Upper lobe of left lung (tissue), 6 donors: Measurements from ENCODE around the gene FGF1. TPM values are rescaled to one million over a fixed set of nuclear protein-coding genes. Genes with fewer than 3 reads are reported as not detected.

Source experiments
- ATAC-seq, 2 donors: fragments of 200-7000 bp; cut with Tn5 transposase; one replicate each; pipeline ENCODE4 v1.9.1; 2022; ENCODE audit warnings: mild to moderate bottlenecking in 2 of 2, moderate library complexity in 2 of 2; ENCODE audit not compliant: low FRiP score in 2 of 2
- DNase-seq, 2 donors: peaks; one replicate each; pipeline ENCODE4 v3.0.0-alpha.2; 2019 to 2020
- H3K27ac ChIP-seq, 4 donors: fragments of 200-600 bp; sonication (generic); one replicate each; pipeline ENCODE4 v1.5.1; 2016 to 2019
- H3K27me3 ChIP-seq, 4 donors: fragments of 200-600 bp; sonication (generic); one replicate each; pipeline ENCODE4 v1.5.1; 2017 to 2019
- H3K36me3 ChIP-seq, 4 donors: fragments of 200-600 bp; sonication (generic); one replicate each; pipeline ENCODE4 v1.5.1; 2016 to 2019
- H3K4me1 ChIP-seq, 4 donors: fragments of 200-600 bp; sonication (generic); one replicate each; pipeline ENCODE4 v1.5.1; 2018 to 2019
- H3K4me3 ChIP-seq, 4 donors: fragments of 200-600 bp; sonication (generic); one replicate each; pipeline ENCODE4 v1.5.1; 2017 to 2019; ENCODE audit warnings: mild to moderate bottlenecking in 2 of 4, moderate library complexity in 1 of 4
- H3K9me3 ChIP-seq, 4 donors: fragments of 200-600 bp; sonication (generic); one replicate each; pipeline ENCODE4 v1.5.1; 2018 to 2019
- EP300 ChIP-seq, 4 donors: sonication (generic); formaldehyde crosslinking; IDR thresholded peaks; one replicate each; pipeline ENCODE4 v1.5.1; 2017; ENCODE audit warnings: antibody characterized with exemption in 4 of 4, control low read depth in 2 of 4
- POLR2A ChIP-seq, 4 donors: fragments of 450-650 bp; IDR thresholded peaks; one replicate each; pipeline ENCODE4 v1.5.1; 2016 to 2017; ENCODE audit warnings: antibody characterized with exemption in 4 of 4, mild to moderate bottlenecking in 2 of 4
- POLR2AphosphoS5 ChIP-seq, 2 donors: sonication (generic); formaldehyde crosslinking; IDR thresholded peaks; one replicate each; pipeline ENCODE4 v1.5.1; 2017; ENCODE audit warnings: antibody characterized with exemption in 2 of 2
- WGBS, 2 donors: methylation state at CpG; one replicate each; pipeline ENCODE4 v1.1.5; 2017 to 2018; 5-methylcytosine and 5-hydroxymethylcytosine counted together
- total RNA-seq, 6 donors: library from RNA; depleted of rRNA in 4 of 6; stranded (reverse); fragments of >200 nt in 4 of 6; gene quantifications; one replicate each; pipeline versions ENCODE4 v1.1.0 to v1.2.1, GENCODE V29; 2016 to 2021
- TF ChIP-seq, protein P1 (sequence below), 6 experiments: fragments of 450-650 bp in 4 of 6; fragments of 200-600 bp in 2 of 6; sonication (generic) in 2 of 6; IDR thresholded peaks; one replicate each; pipeline ENCODE4 v1.5.1; 2016 to 2019; ENCODE audit warnings: antibody characterized with exemption in 6 of 6
- donor health status: DM: no; HTN: no; CAD: no; lungs with moderate emphysema.
- donor health status: DM: no; HTN: yes; CAD: no; lungs with severe emphysema.

FGF1 gene
- total RNA-seq, 6 donors from 2014 or later: 0.63 to 1.3 (median 0.77) TPM; not detected in 2

- TF ChIP-seq EP300 (IDR thresholded peaks at IDR 0.05): no peak
- TF ChIP-seq POLR2A (IDR thresholded peaks at IDR 0.05): no peak
- no peak for TF ChIP-seq POLR2AphosphoS5 (IDR thresholded peaks at IDR 0.05)
- TF ChIP-seq, protein P1, sequence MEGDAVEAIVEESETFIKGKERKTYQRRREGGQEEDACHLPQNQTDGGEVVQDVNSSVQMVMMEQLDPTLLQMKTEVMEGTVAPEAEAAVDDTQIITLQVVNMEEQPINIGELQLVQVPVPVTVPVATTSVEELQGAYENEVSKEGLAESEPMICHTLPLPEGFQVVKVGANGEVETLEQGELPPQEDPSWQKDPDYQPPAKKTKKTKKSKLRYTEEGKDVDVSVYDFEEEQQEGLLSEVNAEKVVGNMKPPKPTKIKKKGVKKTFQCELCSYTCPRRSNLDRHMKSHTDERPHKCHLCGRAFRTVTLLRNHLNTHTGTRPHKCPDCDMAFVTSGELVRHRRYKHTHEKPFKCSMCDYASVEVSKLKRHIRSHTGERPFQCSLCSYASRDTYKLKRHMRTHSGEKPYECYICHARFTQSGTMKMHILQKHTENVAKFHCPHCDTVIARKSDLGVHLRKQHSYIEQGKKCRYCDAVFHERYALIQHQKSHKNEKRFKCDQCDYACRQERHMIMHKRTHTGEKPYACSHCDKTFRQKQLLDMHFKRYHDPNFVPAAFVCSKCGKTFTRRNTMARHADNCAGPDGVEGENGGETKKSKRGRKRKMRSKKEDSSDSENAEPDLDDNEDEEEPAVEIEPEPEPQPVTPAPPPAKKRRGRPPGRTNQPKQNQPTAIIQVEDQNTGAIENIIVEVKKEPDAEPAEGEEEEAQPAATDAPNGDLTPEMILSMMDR (IDR thresholded peaks at IDR 0.05): no peak
- ATAC-seq: no peak
- no peaks in the 10 kb centered on the region for H3K36me3 ChIP-seq
These were observed 72.6 kb downstream of the FGF1 start for GRCh38 chr5:142613271-142613671.

DNA sequence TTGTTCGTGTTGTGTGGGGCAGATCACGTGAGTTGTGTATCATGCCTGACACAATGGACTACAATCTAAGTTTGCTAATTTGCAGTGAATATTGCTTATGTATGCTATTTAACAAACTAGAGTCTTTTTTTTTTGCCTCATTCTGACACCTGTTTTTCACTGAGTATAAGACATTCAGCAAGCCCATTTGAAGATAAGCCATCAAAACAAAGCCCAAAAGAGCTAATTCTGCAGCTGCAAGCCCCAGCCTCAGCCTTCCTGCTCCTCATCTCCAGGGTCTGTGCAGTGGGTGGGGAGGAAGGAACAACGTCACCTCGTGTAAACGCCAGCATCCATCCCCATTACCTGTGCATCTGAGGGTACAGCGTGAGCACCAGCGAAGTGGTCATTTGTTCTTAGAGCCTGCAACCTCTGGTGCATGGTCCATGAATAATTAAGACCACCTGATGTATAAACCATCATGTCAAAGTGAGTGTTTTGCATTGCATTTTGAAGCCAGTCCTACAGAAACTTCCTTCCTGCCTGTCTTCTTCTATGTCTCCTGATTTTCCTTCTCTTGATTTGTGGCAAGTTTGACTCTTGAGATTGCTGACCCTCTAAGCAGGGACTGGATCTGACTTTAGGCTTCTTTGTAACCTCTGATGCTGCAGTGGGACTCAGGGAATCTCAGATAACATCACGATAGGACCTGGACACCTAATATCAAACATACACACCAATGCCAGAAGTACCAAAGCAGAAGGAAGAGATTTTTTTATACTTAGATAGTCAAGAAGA, 73.2 kb downstream of the FGF1 start:
- no peak overlapping the region for H3K27ac ChIP-seq
- no peak for DNase-seq
- ATAC-seq: no peak
- no peak overlapping the region for H3K4me3 ChIP-seq
- H3K9me3 ChIP-seq: no peaks in the 10 kb centered on the region
- peaks cover 0 to 14% (median 4%) of the 10 kb centered on the region in 4 donors for H3K4me1 ChIP-seq
- WGBS, 2 donors: 73 to 75% methylated on average over 8 of the region's 8 CpGs
- TF ChIP-seq POLR2AphosphoS5 (IDR thresholded peaks at IDR 0.05): no peak
- TF ChIP-seq EP300 (IDR thresholded peaks at IDR 0.05): no peak
- TF ChIP-seq, protein P1 (IDR thresholded peaks at IDR 0.05): no peak
- TF ChIP-seq POLR2A (IDR thresholded peaks at IDR 0.05): no peak
- no peaks in the 10 kb centered on the region for H3K36me3 ChIP-seq
- H3K27me3 ChIP-seq: no peaks in the 10 kb centered on the region

More at GRCh38 chr5:142613271-142613671, 72.6 kb downstream of the FGF1 start:
- H3K27ac ChIP-seq: no peak overlapping the region
- H3K27me3 ChIP-seq: no peaks in the 10 kb centered on the region
- H3K9me3 ChIP-seq: no peaks in the 10 kb centered on the region
- no peak overlapping the region for H3K4me3 ChIP-seq
- H3K4me1 ChIP-seq: peaks cover 0 to 9% (median 4%) of the 10 kb centered on the region in 4 donors
- DNase-seq: no peak
- WGBS, 2 donors: 69 to 80% methylated on average over 9 of the region's 9 CpGs

- peak; percentile 76 to 84 for ATAC-seq
- WGBS, 2 donors: 35 to 46% methylated on average over 6 to 8 of the region's 8 CpGs
- peaks cover 0 to 20% (median 4%) of the 10 kb centered on the region in 4 donors for H3K4me1 ChIP-seq
- no peak overlapping the region for H3K27ac ChIP-seq
- H3K9me3 ChIP-seq: no peaks in the 10 kb centered on the region
- TF ChIP-seq, protein P1 (IDR thresholded peaks at IDR 0.05): peak; percentile 79 to 87 (median 82)
- no peak for TF ChIP-seq EP300 (IDR thresholded peaks at IDR 0.05)
- peak in 1 of 2 donors; percentile 73 for DNase-seq
- no peaks in the 10 kb centered on the region for H3K36me3 ChIP-seq
- H3K27me3 ChIP-seq: no peaks in the 10 kb centered on the region
- no peak overlapping the region for H3K4me3 ChIP-seq
These were observed 74.7 kb downstream of the FGF1 start for GRCh38 chr5:142611154-142611553.

DNA sequence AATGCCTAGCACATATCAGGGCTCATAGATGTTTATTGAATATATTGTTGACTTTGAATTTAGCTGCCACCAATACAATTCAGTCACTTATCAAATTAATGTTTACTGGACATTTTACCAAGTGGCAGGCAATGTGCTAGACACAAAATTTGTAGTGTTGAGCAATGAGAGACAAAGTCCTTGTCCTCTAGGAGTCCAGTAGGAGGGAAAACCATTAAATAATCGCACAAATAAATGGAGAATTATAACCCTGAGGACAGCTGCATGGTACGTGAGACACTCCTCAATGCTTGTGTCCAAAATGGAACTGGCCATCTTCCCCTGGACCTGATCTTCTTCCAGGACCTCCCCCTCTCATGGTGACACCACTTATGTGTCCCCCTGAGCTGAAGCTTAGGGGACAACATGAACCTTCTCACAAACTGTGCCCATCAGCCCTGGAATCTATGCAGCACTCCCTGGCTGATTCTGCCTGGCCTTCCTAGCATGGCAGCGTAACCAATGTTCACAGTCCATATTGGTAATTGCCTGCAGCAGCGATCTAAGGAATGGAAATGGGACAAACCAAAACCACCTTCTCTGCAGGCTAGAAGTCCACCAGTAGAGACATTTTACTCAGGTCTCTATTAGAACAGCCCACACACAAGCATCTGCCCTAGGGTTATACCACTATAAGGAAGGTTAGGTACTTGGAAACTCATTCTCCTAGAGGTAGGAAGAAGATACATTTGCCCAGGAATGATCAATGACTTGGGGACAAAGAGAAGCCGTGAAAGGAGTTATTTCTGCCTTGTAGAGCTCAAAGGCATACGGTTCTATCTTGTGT, 75.5 kb downstream of the FGF1 start:
- H3K27ac ChIP-seq: no peak overlapping the region
- ATAC-seq (no peak), DNase-seq (no peak)
- H3K27me3 ChIP-seq: no peaks in the 10 kb centered on the region
- H3K36me3 ChIP-seq: no peaks in the 10 kb centered on the region
- WGBS, 2 donors: 78 to 80% methylated on average over 6 of the region's 6 CpGs
- no peaks in the 10 kb centered on the region for H3K9me3 ChIP-seq
- peaks cover 0 to 20% (median 6%) of the 10 kb centered on the region in 4 donors for H3K4me1 ChIP-seq
- TF ChIP-seq EP300 (IDR thresholded peaks at IDR 0.05): no peak
- no peak for TF ChIP-seq POLR2A (IDR thresholded peaks at IDR 0.05)
- TF ChIP-seq POLR2AphosphoS5 (IDR thresholded peaks at IDR 0.05): no peak
- no peak overlapping the region for H3K4me3 ChIP-seq

GRCh38 chr5:142609142-142609541, 76.7 kb downstream of the FGF1 start:
- 55 to 67% methylated on average over 5 to 6 of the region's 6 CpGs for WGBS, 2 donors
- ATAC-seq: peak; percentile 4 to 65
- Histone ChIP-seq H3K9me3 (no peaks in the 10 kb centered on the region), H3K27me3 (no peaks in the 10 kb centered on the region), H3K27ac (peak overlapping the region in 3 of 4 donors; percentile 53 to 78 (median 58)), H3K36me3 (no peaks in the 10 kb centered on the region), H3K4me3 (no peak overlapping the region), H3K4me1 (peaks cover 0 to 20% (median 6%) of the 10 kb centered on the region in 4 donors)
- TF ChIP-seq, protein P1 (IDR thresholded peaks at IDR 0.05): no peak
- TF ChIP-seq POLR2AphosphoS5 (IDR thresholded peaks at IDR 0.05): peak in 1 of 2 donors; percentile 26
- peak in 3 of 4 donors; percentile 65 to 95 (median 79) for TF ChIP-seq EP300 (IDR thresholded peaks at IDR 0.05)
- TF ChIP-seq POLR2A (IDR thresholded peaks at IDR 0.05): peak in 1 of 4 donors; percentile 42
- peak in 1 of 2 donors; percentile 67 for DNase-seq
